BLaER1 (cell line): ENCODE measurements around the gene KCNA5.

ENCODE experiments used
- H3K27ac ChIP-seq: shearing (Covaris generic); formaldehyde crosslinking; 2 replicates; pipeline ENCODE4 v1.8.1; 2022
- H3K27me3 ChIP-seq: shearing (Covaris generic); formaldehyde crosslinking; 2 replicates; pipeline ENCODE4 v1.8.1; 2022
- H3K36me3 ChIP-seq: shearing (Covaris generic); formaldehyde crosslinking; 2 replicates; pipeline ENCODE4 v1.8.1; 2022
- H3K4me1 ChIP-seq: shearing (Covaris generic); formaldehyde crosslinking; 2 replicates; pipeline ENCODE4 v1.8.1; 2022
- H3K4me2 ChIP-seq: shearing (Covaris generic); formaldehyde crosslinking; 2 replicates; pipeline ENCODE4 v1.8.1; 2022
- H3K4me3 ChIP-seq: shearing (Covaris generic); formaldehyde crosslinking; 2 replicates; pipeline ENCODE4 v1.8.1; 2022
- H3K9ac ChIP-seq: shearing (Covaris generic); formaldehyde crosslinking; 2 replicates; pipeline ENCODE4 v1.8.1; 2022
- H3K9me3 ChIP-seq: shearing (Covaris generic); formaldehyde crosslinking; 2 replicates; pipeline ENCODE4 v1.8.1; 2022
- H4K20me1 ChIP-seq: shearing (Covaris generic); formaldehyde crosslinking; 2 replicates; pipeline ENCODE4 v1.8.1; 2022
- Cebpa-rat ChIP-seq: shearing (Covaris generic); IDR thresholded peaks from 2 replicates; pipeline ENCODE4 v1.8.1; 2022

KCNA5 gene

DNA sequence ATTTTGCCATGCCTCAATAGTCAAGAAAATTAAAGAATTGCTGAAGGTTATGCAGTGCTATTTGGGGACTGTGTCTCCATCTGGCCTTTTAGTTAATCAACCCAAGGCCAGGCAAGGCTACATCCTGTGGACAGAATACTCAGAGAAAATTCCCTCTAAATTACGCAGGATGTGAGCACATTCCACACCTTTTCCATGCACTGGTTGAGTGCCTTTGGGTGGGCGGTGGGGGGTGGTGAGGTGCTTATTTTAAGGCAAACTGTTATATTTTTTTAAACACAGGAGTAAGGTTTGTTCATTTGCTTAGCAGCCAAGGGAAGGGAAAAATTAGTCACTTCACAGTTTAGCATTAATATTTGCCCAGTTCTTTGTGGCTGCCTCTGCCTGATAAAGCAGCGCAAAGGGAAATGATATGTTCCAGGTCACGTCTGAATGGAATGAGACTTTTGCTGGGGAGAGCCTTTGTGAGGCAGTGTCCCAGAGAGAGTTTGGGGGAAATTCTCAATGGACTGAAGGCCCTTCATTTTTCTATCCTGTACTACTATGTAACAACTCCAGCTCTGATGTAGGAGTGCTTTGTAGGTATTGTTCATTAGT is 17.2 kb upstream of the KCNA5 start:
- Histone ChIP-seq H3K9ac (no peak overlapping the region), H4K20me1 (no peaks in the 10 kb centered on the region), H3K27ac (no peak overlapping the region), H3K4me2 (no peak overlapping the region), H3K4me3 (no peak overlapping the region), H3K4me1 (no peaks in the 10 kb centered on the region), H3K9me3 (no peaks in the 10 kb centered on the region), H3K27me3 (no peaks in the 10 kb centered on the region), H3K36me3 (no peaks in the 10 kb centered on the region)
- no peak for TF ChIP-seq Cebpa-rat

DNA sequence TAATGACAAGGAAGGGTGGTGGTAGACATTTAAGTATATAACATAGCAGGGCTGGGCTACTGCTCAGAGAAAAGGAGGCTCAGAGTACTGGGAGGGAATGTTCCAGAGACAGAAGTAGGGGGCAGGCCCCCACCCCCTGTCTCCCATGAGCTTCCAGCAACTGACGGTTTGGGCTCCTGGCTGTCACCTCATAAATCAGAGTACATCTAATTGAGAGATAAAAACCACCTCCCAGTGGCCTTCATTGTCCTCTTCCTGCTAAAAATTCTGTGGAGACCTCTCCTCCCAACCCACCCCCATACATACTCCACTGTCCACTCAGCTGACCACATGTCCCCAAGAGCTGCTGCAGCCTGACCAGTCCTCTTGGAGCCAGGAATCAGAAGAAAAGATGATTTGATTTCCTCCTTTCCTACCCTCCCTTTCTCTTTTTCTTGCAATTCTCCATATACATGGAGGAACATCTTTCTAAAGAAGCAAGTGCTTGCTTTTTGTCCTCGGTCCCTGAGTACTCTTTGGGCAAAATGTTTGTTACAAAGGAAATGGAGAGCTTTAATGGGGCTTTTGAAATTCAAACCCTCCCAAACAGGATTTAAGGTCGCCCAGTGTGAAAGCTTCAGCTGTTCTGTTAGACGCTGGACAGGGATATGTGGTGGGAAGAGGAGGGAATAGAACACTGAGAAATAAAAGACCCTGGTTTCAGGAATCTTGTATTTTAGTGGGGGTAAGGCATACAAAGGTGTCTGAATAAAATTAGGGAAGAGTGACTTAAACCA is 16.4 kb upstream of the KCNA5 start:
- TF ChIP-seq Cebpa-rat = no peak
- H3K27me3 ChIP-seq = no peaks in the 10 kb centered on the region
- H3K4me3 ChIP-seq = no peak overlapping the region
- H3K4me2 ChIP-seq = no peak overlapping the region
- H3K9me3 ChIP-seq = no peaks in the 10 kb centered on the region
- no peaks in the 10 kb centered on the region for H4K20me1 ChIP-seq
- H3K9ac ChIP-seq = no peak overlapping the region
- no peaks in the 10 kb centered on the region for H3K36me3 ChIP-seq
- H3K27ac ChIP-seq = no peak overlapping the region
- no peaks in the 10 kb centered on the region for H3K4me1 ChIP-seq

DNA sequence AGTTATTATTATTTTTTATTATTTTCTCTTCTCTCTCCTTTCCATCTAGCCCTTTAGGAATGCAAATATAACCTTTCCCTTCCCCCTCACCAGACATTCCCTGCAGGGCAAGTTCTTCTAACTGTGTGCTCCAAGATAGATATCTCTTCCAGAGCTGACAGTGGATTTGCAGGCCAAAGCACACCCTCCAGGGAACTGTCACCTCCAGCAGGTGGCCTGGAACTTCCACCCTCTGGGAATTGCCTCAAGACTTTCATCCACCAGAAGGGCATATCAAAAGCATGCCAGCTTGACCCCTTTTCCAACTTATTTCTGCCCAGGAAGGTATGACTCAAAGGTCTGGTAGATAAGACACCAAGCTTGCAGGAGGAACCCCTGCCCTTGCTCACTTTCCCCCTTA is 13.6 kb upstream of the KCNA5 start:
- no peak overlapping the region for H3K9ac ChIP-seq
- TF ChIP-seq Cebpa-rat = no peak
- no peak overlapping the region for H3K4me3 ChIP-seq
- no peak overlapping the region for H3K4me2 ChIP-seq
- peaks cover 11% of the 10 kb centered on the region for H3K4me1 ChIP-seq
- no peaks in the 10 kb centered on the region for H4K20me1 ChIP-seq
- H3K36me3 ChIP-seq = no peaks in the 10 kb centered on the region
- no peak overlapping the region for H3K27ac ChIP-seq
- no peaks in the 10 kb centered on the region for H3K9me3 ChIP-seq
- no peaks in the 10 kb centered on the region for H3K27me3 ChIP-seq

DNA sequence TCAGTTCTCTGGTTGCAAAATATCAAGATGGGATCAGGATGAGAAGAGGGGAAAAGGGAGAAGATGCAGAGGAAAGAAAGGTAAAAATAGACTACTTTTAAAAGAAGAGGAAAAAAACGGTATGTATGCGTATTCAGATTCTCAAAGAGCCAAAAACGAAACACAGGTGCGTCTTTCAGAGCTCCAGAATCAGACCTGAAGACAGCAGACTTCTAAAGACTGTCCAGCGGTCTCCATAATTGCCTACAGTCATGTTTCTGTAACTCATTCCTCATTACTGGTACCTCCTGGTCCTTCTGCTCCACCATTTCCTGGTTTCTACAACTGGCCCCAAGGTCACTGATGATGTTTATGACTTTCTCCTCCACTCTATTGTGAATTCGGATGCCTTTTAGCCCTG is 12.4 kb upstream of the KCNA5 start:
- H3K9me3 ChIP-seq = no peaks in the 10 kb centered on the region
- H3K4me2 ChIP-seq = no peak overlapping the region
- no peak overlapping the region for H3K27ac ChIP-seq
- H3K36me3 ChIP-seq = no peaks in the 10 kb centered on the region
- TF ChIP-seq Cebpa-rat = no peak
- H3K9ac ChIP-seq = no peak overlapping the region
- no peaks in the 10 kb centered on the region for H4K20me1 ChIP-seq
- peaks cover 11% of the 10 kb centered on the region for H3K4me1 ChIP-seq
- H3K4me3 ChIP-seq = no peak overlapping the region
- no peaks in the 10 kb centered on the region for H3K27me3 ChIP-seq

DNA sequence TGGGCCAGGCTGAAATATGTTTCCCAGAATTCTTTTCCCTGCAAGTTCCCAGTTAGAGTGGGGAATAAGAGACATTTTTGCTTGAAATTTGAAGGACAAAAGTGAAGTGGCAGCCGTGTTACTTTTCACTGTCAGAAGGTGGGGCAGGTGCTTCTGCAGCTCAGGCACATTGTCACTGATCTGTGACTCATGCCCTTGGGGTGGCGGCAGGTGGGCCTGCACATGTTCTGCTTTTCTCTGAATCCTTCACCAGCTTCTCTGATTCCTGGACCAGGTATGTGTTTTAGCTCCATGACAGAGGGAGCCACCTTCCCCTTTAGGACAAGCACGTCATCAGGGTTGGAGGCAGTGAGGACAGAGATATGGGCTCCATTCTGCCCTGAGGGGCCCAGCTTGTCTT is 11.7 kb upstream of the KCNA5 start:
- Histone ChIP-seq H3K4me3 (no peak overlapping the region), H3K9me3 (no peaks in the 10 kb centered on the region), H3K4me1 (peaks cover 11% of the 10 kb centered on the region), H3K27me3 (no peaks in the 10 kb centered on the region), H3K4me2 (no peak overlapping the region), H4K20me1 (no peaks in the 10 kb centered on the region), H3K27ac (no peak overlapping the region), H3K36me3 (no peaks in the 10 kb centered on the region), H3K9ac (no peak overlapping the region)
- no peak for TF ChIP-seq Cebpa-rat

DNA sequence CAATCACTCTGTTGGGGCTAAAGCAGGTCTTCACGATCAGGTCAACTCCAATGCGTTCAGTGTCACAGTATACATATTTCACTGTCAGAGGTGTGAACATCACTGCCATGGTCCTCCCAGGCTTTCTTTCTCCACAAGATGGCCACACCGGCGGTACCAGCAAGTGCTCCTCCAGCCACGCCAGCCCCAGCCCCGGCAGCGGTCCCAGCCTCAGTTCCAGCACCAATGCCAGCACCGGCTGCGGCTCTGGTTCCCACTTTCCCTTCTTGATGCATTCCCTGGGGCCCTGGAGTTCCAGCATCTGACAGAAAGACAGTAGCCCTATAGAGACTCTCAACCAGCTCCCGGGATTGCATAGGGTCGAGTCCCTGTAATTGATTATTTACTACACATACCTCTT is 10.9 kb upstream of the KCNA5 start:
- Histone ChIP-seq H3K36me3 (no peaks in the 10 kb centered on the region), H3K9me3 (no peaks in the 10 kb centered on the region), H3K4me3 (no peak overlapping the region), H3K4me1 (peaks cover 11% of the 10 kb centered on the region), H3K9ac (no peak overlapping the region), H3K4me2 (no peak overlapping the region), H3K27me3 (no peaks in the 10 kb centered on the region), H4K20me1 (no peaks in the 10 kb centered on the region), H3K27ac (no peak overlapping the region)
- TF ChIP-seq Cebpa-rat = no peak

DNA sequence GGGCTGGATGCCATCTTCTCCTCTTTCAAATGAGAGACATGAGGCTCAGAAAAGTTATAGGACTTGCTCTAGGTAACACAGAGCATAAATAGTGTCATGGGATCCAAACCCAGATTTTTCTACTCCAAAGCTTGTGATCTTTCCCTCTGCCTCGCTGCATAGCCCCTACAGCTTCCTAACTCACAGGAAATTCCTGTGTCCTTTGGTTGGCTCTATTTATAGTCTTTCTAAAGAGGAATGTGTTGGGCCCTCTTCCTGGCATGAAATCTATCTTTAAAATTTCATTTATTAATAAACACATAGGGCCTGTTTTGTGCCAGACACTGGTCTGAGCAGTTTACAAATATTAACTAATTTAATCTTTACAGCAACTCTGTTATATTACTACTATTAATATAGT is 9.8 kb upstream of the KCNA5 start:
- Histone ChIP-seq H3K9ac (no peak overlapping the region), H3K36me3 (no peaks in the 10 kb centered on the region), H3K4me1 (peaks cover 16% of the 10 kb centered on the region), H3K27me3 (no peaks in the 10 kb centered on the region), H4K20me1 (no peaks in the 10 kb centered on the region), H3K27ac (no peak overlapping the region), H3K4me2 (no peak overlapping the region), H3K9me3 (no peaks in the 10 kb centered on the region), H3K4me3 (no peak overlapping the region)
- TF ChIP-seq Cebpa-rat = no peak

DNA sequence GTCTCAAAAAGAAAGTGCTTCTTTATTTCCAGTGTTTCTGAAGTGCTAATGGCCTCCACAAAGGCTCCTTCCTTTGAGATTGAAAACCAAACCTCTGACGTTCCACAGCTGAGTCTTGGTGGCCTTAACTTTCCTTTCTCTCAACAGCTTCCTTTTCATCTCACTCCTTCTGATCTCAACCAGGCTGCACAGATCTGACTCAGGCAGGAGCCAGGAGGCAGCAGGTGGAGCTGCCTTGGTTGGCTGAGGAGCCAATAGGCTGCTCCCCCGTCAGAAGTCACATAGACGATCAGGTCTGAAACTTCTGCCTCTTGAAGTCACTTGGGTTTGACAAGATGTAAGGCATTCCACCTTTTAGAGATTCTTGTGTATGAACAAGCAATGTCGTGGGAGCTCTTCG is 9.1 kb upstream of the KCNA5 start:
- Histone ChIP-seq H3K4me3 (no peak overlapping the region), H3K4me2 (no peak overlapping the region), H4K20me1 (no peaks in the 10 kb centered on the region), H3K36me3 (no peaks in the 10 kb centered on the region), H3K9me3 (no peaks in the 10 kb centered on the region), H3K27me3 (no peaks in the 10 kb centered on the region), H3K9ac (no peak overlapping the region), H3K27ac (no peak overlapping the region), H3K4me1 (peaks cover 19% of the 10 kb centered on the region)
- TF ChIP-seq Cebpa-rat = no peak

DNA sequence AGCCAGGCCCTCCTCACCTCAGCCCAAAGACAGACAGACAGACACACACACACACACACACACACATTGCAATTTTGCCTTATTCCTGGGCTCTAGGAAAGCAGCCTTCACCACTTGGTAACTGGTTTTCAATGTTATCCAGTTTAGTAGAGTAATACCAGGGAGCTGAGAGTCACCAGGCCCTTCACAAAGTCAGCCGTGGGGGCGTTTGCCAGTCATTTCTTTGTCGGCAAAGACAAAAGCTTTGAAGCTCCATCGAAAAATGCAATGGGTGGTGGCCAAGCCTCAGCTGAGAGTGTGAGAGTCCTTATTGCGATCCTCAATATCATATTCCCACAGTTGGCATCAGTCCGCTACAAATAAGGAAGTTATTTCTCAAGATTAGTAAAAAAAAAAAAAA is 8.1 kb upstream of the KCNA5 start:
- peaks cover 29% of the 10 kb centered on the region for H3K4me1 ChIP-seq
- H3K36me3 ChIP-seq = no peaks in the 10 kb centered on the region
- H3K9ac ChIP-seq = no peak overlapping the region
- no peak for TF ChIP-seq Cebpa-rat
- no peaks in the 10 kb centered on the region for H4K20me1 ChIP-seq
- no peaks in the 10 kb centered on the region for H3K27me3 ChIP-seq
- no peaks in the 10 kb centered on the region for H3K9me3 ChIP-seq
- no peak overlapping the region for H3K4me3 ChIP-seq
- H3K4me2 ChIP-seq = no peak overlapping the region
- H3K27ac ChIP-seq = no peak overlapping the region

DNA sequence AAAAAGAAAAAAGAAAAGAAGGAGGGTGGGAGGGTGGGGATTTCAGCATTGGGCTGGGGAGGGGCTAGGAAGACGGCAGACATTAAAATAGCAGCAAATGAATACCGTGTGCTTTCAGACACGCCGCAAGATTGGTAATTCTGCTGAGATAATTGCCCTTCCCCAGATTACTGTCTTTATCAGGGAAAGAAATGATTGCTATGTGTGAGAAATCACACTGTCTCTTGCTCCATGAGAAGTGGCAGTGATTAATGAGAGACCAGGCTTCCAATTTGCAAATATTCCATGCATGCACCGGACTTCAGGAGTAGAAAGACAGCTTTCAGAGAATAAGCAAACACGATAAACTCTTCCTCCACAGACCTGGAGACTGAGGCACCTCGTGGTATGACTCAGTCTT is 7.6 kb upstream of the KCNA5 start:
- Histone ChIP-seq H3K9me3 (no peaks in the 10 kb centered on the region), H3K4me1 (peaks cover 33% of the 10 kb centered on the region), H3K9ac (no peak overlapping the region), H3K36me3 (no peaks in the 10 kb centered on the region), H4K20me1 (no peaks in the 10 kb centered on the region), H3K27me3 (no peaks in the 10 kb centered on the region), H3K27ac (no peak overlapping the region), H3K4me2 (no peak overlapping the region), H3K4me3 (no peak overlapping the region)
- TF ChIP-seq Cebpa-rat = no peak
